ENCODE data around the gene SCG5. TPM values are rescaled to one million over a fixed set of nuclear protein-coding genes. Genes with fewer than 3 reads are reported as not detected.

SCG5 gene
- total and polyA plus RNA-seq, 10 of the 15 experiments (the other 5 are each of a cell fraction or from before 2014, with no cell fraction given) = 0.13 to 0.62 (median 0.48) TPM

GRCh38 chr15:32682569-32682968 lies 41.1 kb downstream of the SCG5 start:
- CTCF ChIA-PET = interaction anchor here (3.2 kb wide), 1 partner anchor 20 kb away, joined by 14 read pairs; no protein-coding TSS in a partner anchor
- in situ Hi-C loops (cut with MboI) = no loop called here
- Histone ChIP-seq H3K27me3 (replicated peaks in 1 of 2; ENCODE audit: control insufficient read depth in 2 of 2, insufficient read depth in 2 of 2, low read length in 1 of 2) (no peaks in the 10 kb centered on the region), H3K27ac (ENCODE audit: control insufficient read depth, insufficient read depth) (no peak overlapping the region), H3K4me1 (ENCODE audit: control insufficient read depth, insufficient read depth, low read length) (peaks cover 3% of the 10 kb centered on the region; the same call in 1 of the 2 replicates), H3K4me3 (no peak overlapping the region), H3K9ac (ENCODE audit: control insufficient read depth, insufficient read depth, low read length) (no peak overlapping the region), H3K79me2 (ENCODE audit: control insufficient read depth, insufficient read depth, low read length) (no peaks in the 10 kb centered on the region), H3K36me3 (ENCODE audit: control insufficient read depth in 2 of 2, insufficient read depth in 2 of 2, low read length in 1 of 2) (no peaks in the 10 kb centered on the region), H3K4me2 (ENCODE audit: control insufficient read depth, insufficient read depth) (no peak overlapping the region), H3K9me3 (replicated peaks; ENCODE audit: control insufficient read depth, insufficient read depth, low read length) (no peaks in the 10 kb centered on the region), H2AFZ (ENCODE audit: control insufficient read depth, low read depth, low read length) (no peak overlapping the region), H4K20me1 (ENCODE audit: control insufficient read depth, insufficient read depth) (no peaks in the 10 kb centered on the region)
- SMC1A ChIA-PET (ENCODE audit: uncharacterized antibody, unreplicated experiment) = no interaction called here
- DNase-seq (ENCODE audit: low read depth, low spot score) (no peak), FAIRE-seq (no peak), ATAC-seq (no peak)
- WGBS (ENCODE audit: insufficient coverage, insufficient replicate concordance, low lambda C conversion rate, missing lambda C conversion rate) = 93% methylated on average over 3 of the region's 3 CpGs
- intact Hi-C loops (cut with micrococcal nuclease; ENCODE audit: unreplicated experiment) = loop anchor here (10.0 kb wide), 1 partner anchor 62 kb away; no protein-coding TSS in a partner anchor
- TF ChIP-seq TCF3 (IDR thresholded peaks at IDR 0.05; ENCODE audit: borderline replicate concordance, insufficient read depth, low read depth, low read length) = no peak
- TF ChIP-seq FOXK2 (IDR thresholded peaks at IDR 0.05) = no peak
- TF ChIP-seq RCOR1 (conservative IDR thresholded peaks at IDR 0.05; ENCODE audit: low read depth, low read length) = no peak
- no peak for TF ChIP-seq ZNF622 (IDR thresholded peaks at IDR 0.05)
- TF ChIP-seq RELA (IDR thresholded peaks at IDR 0.05; ENCODE audit: borderline replicate concordance, partially characterized antibody) = no peak
- TF ChIP-seq E2F4 (IDR thresholded peaks at IDR 0.05; ENCODE audit: low read depth, low read length) = no peak
- no peak for TF ChIP-seq GABPA (IDR thresholded peaks at IDR 0.05; ENCODE audit: low read depth)
- TF ChIP-seq ATF7 (IDR thresholded peaks at IDR 0.05; ENCODE audit: low read depth) = no peak
- TF ChIP-seq NFXL1 (IDR thresholded peaks at IDR 0.05; ENCODE audit: borderline replicate concordance) = no peak
- TF ChIP-seq SUPT20H (IDR thresholded peaks at IDR 0.05; ENCODE audit: borderline replicate concordance, control insufficient read depth, low read depth, low read length) = no peak
- TF ChIP-seq ZBTB33 (IDR thresholded peaks at IDR 0.05) = no peak
- POLR2A ChIA-PET = interaction anchor here (0.6 to 0.8 kb wide), 2 partner anchors 21 to 30 kb away, joined by 3 read pairs; no protein-coding TSS in a partner anchor
- BruUV-seq (replicated peaks) = no TSS peak
- RAD21 ChIA-PET (ENCODE audit: unreplicated experiment) = no interaction called here
